HEK293 (cell line): ENCODE measurements around the gene IPO8.

Experiments used
- CTCF ChIA-PET: fragments of 350-600 bp; formaldehyde crosslinking; extraction: SDS; loops from one replicate; lab custom pipeline; 2021; ENCODE audit warnings: antibody characterized with exemption; lab: Yijun Ruan, JAX
- POLR2A ChIA-PET: fragments of 300-600 bp; formaldehyde crosslinking; extraction: SDS; loops from one replicate; lab custom pipeline; 2020; ENCODE audit warnings: antibody characterized with exemption, inconsistent platforms; lab: Yijun Ruan, JAX
- H3K27ac ChIP-seq: fragments of 200-500 bp; sonication (Bioruptor generic); 2 replicates; pipeline ENCODE4 v1.5.1; 2014; ENCODE audit warnings: low read depth, low read length, control low read depth, inconsistent platforms; ENCODE audit errors: extremely low read depth
- H3K36me3 ChIP-seq, 2 experiments: fragments of 200-500 bp in 1 of 2; sonication (Bioruptor generic) in 1 of 2; 1 replicate in 1 of 2; 2 replicates in 1 of 2; pipeline ENCODE4 v1.5.1; 2014 to 2017; ENCODE audit warnings: inconsistent platforms in 2 of 2, low read length in 2 of 2; ENCODE audit not compliant: control insufficient read depth in 2 of 2, insufficient read depth in 1 of 2
- H3K4me1 ChIP-seq: fragments of 200-500 bp; sonication (Bioruptor generic); 2 replicates; pipeline ENCODE4 v1.5.1; 2014; ENCODE audit warnings: mild to moderate bottlenecking, low read length, inconsistent platforms; ENCODE audit not compliant: control insufficient read depth, insufficient read depth
- H3K4me3 ChIP-seq: 2 replicates; pipeline ENCODE4 v1.5.1; 2011; ENCODE audit warnings: low read depth, mild to moderate bottlenecking, control low read depth, low read length, moderate library complexity
- H3K9me3 ChIP-seq: fragments of 200-500 bp; sonication (Bioruptor generic); 2 replicates; pipeline ENCODE4 v1.5.1; 2014; ENCODE audit warnings: low read depth, low read length, inconsistent platforms; ENCODE audit not compliant: control insufficient read depth, insufficient read depth
- KLF7 ChIP-seq: fragments of 450-650 bp; formaldehyde crosslinking; IDR thresholded peaks from 2 replicates; pipeline ENCODE4 v1.5.1; 2016; ENCODE audit warnings: missing biosample characterization, missing genetic modification characterization, borderline replicate concordance
- PATZ1 ChIP-seq: fragments of 450-650 bp; formaldehyde crosslinking; IDR thresholded peaks from 2 replicates; pipeline ENCODE4 v1.5.1; 2016; ENCODE audit warnings: missing biosample characterization, missing genetic modification characterization
- ZBTB17 ChIP-seq: fragments of 450-650 bp; formaldehyde crosslinking; IDR thresholded peaks from 2 replicates; pipeline ENCODE4 v1.5.1; 2016; ENCODE audit warnings: missing biosample characterization, missing genetic modification characterization
- ZNF19 ChIP-seq: fragments of 450-650 bp; formaldehyde crosslinking; IDR thresholded peaks from 2 replicates; pipeline ENCODE4; 2016; ENCODE audit warnings: missing biosample characterization, missing genetic modification characterization, low read depth
- ZNF274 ChIP-seq, 2 experiments: fragments of 200-500 bp in 1 of 2; fragments of 450-650 bp in 1 of 2; sonication (Bioruptor generic) in 1 of 2; formaldehyde crosslinking in 1 of 2; IDR thresholded peaks; 2 replicates each; pipeline versions ENCODE4 v1.5.1 to v1.6.1; 2014 to 2016; ENCODE audit warnings: borderline replicate concordance in 1 of 2, inconsistent platforms in 1 of 2, low read length in 1 of 2, missing biosample characterization in 1 of 2, missing genetic modification characterization in 1 of 2
- ZNF324 ChIP-seq: fragments of 450-650 bp; formaldehyde crosslinking; IDR thresholded peaks from 2 replicates; pipeline ENCODE4 v1.5.1; 2016; ENCODE audit warnings: missing biosample characterization, missing genetic modification characterization
- ZNF37A ChIP-seq: fragments of 450-650 bp; IDR thresholded peaks from 2 replicates; pipeline ENCODE4 v1.5.1; 2018; ENCODE audit warnings: missing biosample characterization, missing genetic modification characterization
- ZNF529 ChIP-seq: fragments of 450-650 bp; formaldehyde crosslinking; IDR thresholded peaks from 2 replicates; pipeline ENCODE4 v1.5.1; 2017; ENCODE audit warnings: missing genetic modification characterization, missing biosample characterization; ENCODE audit not compliant: insufficient replicate concordance
- ZNF544 ChIP-seq: fragments of 450-650 bp; formaldehyde crosslinking; IDR thresholded peaks from 2 replicates; pipeline ENCODE4 v1.5.0; 2017; ENCODE audit warnings: missing biosample characterization, missing genetic modification characterization
- ZNF560 ChIP-seq: fragments of 450-650 bp; formaldehyde crosslinking; IDR thresholded peaks from 2 replicates; pipeline ENCODE4 v1.5.1; 2017; ENCODE audit warnings: missing biosample characterization, missing genetic modification characterization, borderline replicate concordance
- ZNF639 ChIP-seq: fragments of 450-650 bp; formaldehyde crosslinking; IDR thresholded peaks from 2 replicates; pipeline ENCODE4 v1.5.1; 2016; ENCODE audit warnings: missing biosample characterization, missing genetic modification characterization
- ZNF645 ChIP-seq: fragments of 450-650 bp; formaldehyde crosslinking; IDR thresholded peaks from 2 replicates; pipeline ENCODE4; 2016; ENCODE audit warnings: missing biosample characterization, missing genetic modification characterization
- ZNF792 ChIP-seq: fragments of 450-650 bp; formaldehyde crosslinking; IDR thresholded peaks from 2 replicates; pipeline ENCODE4 v1.5.1; 2016; ENCODE audit warnings: missing biosample characterization, missing genetic modification characterization
- ZSCAN5A ChIP-seq: fragments of 450-650 bp; formaldehyde crosslinking; IDR thresholded peaks from 2 replicates; pipeline ENCODE4 v1.5.1; 2016; ENCODE audit warnings: missing biosample characterization, missing genetic modification characterization
- TF ChIP-seq, protein P1 (sequence below): fragments of 450-650 bp; formaldehyde crosslinking; IDR thresholded peaks from 2 replicates; pipeline ENCODE4 v1.5.1; 2017; ENCODE audit warnings: missing biosample characterization, missing genetic modification characterization
- TF ChIP-seq, protein P2 (sequence below): fragments of 450-650 bp; IDR thresholded peaks from 2 replicates; pipeline ENCODE4 v1.5.1; 2018; ENCODE audit warnings: missing biosample characterization, mild to moderate bottlenecking, missing genetic modification characterization
- TF ChIP-seq, protein P3 (sequence below): fragments of 450-650 bp; formaldehyde crosslinking; IDR thresholded peaks from 2 replicates; pipeline ENCODE4 v1.5.1; 2016; ENCODE audit warnings: missing biosample characterization, missing genetic modification characterization

IPO8 gene

DNA sequence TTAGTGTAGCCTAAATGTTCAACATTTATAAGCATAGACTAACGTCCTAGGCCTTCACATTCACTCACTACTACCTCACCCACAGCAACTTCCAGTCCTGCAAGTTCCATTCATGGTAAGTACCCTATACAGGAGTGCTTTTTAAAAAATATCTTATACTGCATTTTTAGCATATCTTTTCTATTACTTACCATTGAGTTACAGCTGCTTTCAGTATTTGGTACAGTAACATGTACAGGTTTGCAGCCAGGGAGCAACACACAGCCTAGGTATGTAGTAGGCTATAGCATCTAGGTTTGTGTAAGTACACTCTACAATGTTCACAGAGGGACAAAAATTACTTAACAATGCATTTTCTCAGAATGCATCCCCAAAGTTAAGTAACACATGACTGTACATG, 17.4 kb downstream of the IPO8 start:
- peaks cover 27 to 63% of the 10 kb centered on the region in 2 experiments for H3K36me3 ChIP-seq
- H3K27ac ChIP-seq = no peak overlapping the region
- POLR2A ChIA-PET = no interaction called here
- no peaks in the 10 kb centered on the region for H3K9me3 ChIP-seq
- CTCF ChIA-PET = interaction anchor here (0.5 kb wide), 1 partner anchor 207 kb away, joined by 3 read pairs; no protein-coding TSS in a partner anchor
- no peak for TF ChIP-seq KLF7 (tag by site-specific recombination)
- TF ChIP-seq ZNF274 (IDR thresholded peaks at IDR 0.05; ENCODE audit: low read length) = no peak
- TF ChIP-seq ZNF274 (tag by site-specific recombination; IDR thresholded peaks at IDR 0.05; ENCODE audit: borderline replicate concordance) = no peak
- no peak for TF ChIP-seq ZNF639 (tag by site-specific recombination)
- TF ChIP-seq ZSCAN5A = no peak
- TF ChIP-seq, protein P1, sequence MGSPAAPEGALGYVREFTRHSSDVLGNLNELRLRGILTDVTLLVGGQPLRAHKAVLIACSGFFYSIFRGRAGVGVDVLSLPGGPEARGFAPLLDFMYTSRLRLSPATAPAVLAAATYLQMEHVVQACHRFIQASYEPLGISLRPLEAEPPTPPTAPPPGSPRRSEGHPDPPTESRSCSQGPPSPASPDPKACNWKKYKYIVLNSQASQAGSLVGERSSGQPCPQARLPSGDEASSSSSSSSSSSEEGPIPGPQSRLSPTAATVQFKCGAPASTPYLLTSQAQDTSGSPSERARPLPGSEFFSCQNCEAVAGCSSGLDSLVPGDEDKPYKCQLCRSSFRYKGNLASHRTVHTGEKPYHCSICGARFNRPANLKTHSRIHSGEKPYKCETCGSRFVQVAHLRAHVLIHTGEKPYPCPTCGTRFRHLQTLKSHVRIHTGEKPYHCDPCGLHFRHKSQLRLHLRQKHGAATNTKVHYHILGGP (tag by site-specific recombination) = no peak
- TF ChIP-seq, protein P2, sequence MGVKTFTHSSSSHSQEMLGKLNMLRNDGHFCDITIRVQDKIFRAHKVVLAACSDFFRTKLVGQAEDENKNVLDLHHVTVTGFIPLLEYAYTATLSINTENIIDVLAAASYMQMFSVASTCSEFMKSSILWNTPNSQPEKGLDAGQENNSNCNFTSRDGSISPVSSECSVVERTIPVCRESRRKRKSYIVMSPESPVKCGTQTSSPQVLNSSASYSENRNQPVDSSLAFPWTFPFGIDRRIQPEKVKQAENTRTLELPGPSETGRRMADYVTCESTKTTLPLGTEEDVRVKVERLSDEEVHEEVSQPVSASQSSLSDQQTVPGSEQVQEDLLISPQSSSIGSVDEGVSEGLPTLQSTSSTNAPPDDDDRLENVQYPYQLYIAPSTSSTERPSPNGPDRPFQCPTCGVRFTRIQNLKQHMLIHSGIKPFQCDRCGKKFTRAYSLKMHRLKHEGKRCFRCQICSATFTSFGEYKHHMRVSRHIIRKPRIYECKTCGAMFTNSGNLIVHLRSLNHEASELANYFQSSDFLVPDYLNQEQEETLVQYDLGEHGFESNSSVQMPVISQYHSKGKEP (tag by site-specific recombination) = no peak
- no peak for TF ChIP-seq ZBTB17 (tag by site-specific recombination)
- no peak for TF ChIP-seq ZNF529 (tag by site-specific recombination)
- no peak for TF ChIP-seq PATZ1 (tag by site-specific recombination)
- TF ChIP-seq ZNF645 (tag by site-specific recombination) = no peak
- no peak for TF ChIP-seq ZNF37A (tag by site-specific recombination)
- no peak for TF ChIP-seq ZNF544 (tag by site-specific recombination)
- TF ChIP-seq, protein P3, sequence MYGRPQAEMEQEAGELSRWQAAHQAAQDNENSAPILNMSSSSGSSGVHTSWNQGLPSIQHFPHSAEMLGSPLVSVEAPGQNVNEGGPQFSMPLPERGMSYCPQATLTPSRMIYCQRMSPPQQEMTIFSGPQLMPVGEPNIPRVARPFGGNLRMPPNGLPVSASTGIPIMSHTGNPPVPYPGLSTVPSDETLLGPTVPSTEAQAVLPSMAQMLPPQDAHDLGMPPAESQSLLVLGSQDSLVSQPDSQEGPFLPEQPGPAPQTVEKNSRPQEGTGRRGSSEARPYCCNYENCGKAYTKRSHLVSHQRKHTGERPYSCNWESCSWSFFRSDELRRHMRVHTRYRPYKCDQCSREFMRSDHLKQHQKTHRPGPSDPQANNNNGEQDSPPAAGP (tag by site-specific recombination) = no peak
- no peak for TF ChIP-seq ZNF792 (tag by site-specific recombination)
- no peak for TF ChIP-seq ZNF19 (tag by site-specific recombination)
- no peak for TF ChIP-seq ZNF560 (tag by site-specific recombination)
- TF ChIP-seq ZNF324 (tag by site-specific recombination) = no peak
- no peaks in the 10 kb centered on the region for H3K4me1 ChIP-seq
- no peak overlapping the region for H3K4me3 ChIP-seq
